NT2/D1 (cell line): ENCODE measurements around the gene AMY1A.
"Not testable (repeated sequence)": the region's sequence is repeated elsewhere in the genome, so short reads cannot be mapped to it uniquely, and the experiment has no call there.

Experiments used
- DNase-seq: peaks from one replicate; pipeline ENCODE4 v3.0.0-alpha.2; 2011; ENCODE audit warnings: low read depth, low spot score
- H3K27me3 ChIP-seq: 2 replicates; pipeline ENCODE4 v1.6.0; 2011; ENCODE audit warnings: mild to moderate bottlenecking; ENCODE audit not compliant: insufficient read length, insufficient read depth
- H3K36me3 ChIP-seq: 2 replicates; pipeline ENCODE4 v1.6.1; 2011; ENCODE audit warnings: mild to moderate bottlenecking, low read length, mixed read lengths; ENCODE audit not compliant: insufficient read depth, insufficient read length
- H3K4me1 ChIP-seq: 2 replicates; pipeline ENCODE4 v1.5.1; 2011; ENCODE audit not compliant: insufficient read depth, insufficient read length
- H3K4me3 ChIP-seq: 2 replicates; pipeline ENCODE4 v1.5.1; 2011; ENCODE audit warnings: low read depth; ENCODE audit not compliant: insufficient read length
- H3K9ac ChIP-seq: 2 replicates; pipeline ENCODE4 v1.6.0; 2011; ENCODE audit warnings: low read depth; ENCODE audit not compliant: insufficient read length
- H3K9me3 ChIP-seq: 2 replicates; pipeline ENCODE4 v1.5.1; 2011; ENCODE audit warnings: mild to moderate bottlenecking, low read length; ENCODE audit not compliant: insufficient read depth
- SUZ12 ChIP-seq: IDR thresholded peaks from 2 replicates; pipeline ENCODE4 v1.6.1; 2011; ENCODE audit not compliant: insufficient read length, insufficient read depth; ENCODE audit errors: extremely low read depth
- YY1 ChIP-seq: IDR thresholded peaks from 2 replicates; pipeline ENCODE4 v1.6.1; 2011; ENCODE audit not compliant: insufficient read length, insufficient read depth
- ZNF274 ChIP-seq: IDR thresholded peaks from 2 replicates; pipeline ENCODE4 v1.6.1; 2011; ENCODE audit warnings: mild to moderate bottlenecking, low read depth, low read length

Gene AMY1A

GRCh38 chr1:103655460-103655859, at the start of gene AMY1A:
Gene AMY1A, plus strand, starts transcription at chr1:103655760. Its CDS starts 571 bp downstream, at chr1:103656331.
- not testable (repeated sequence) for H3K4me1 ChIP-seq, DNase-seq, H3K9ac ChIP-seq, H3K27me3 ChIP-seq, H3K36me3 ChIP-seq, H3K9me3 ChIP-seq, H3K4me3 ChIP-seq

GRCh38 chr1:103616362-103616761, 39.2 kb upstream of the AMY1A start:
- Histone ChIP-seq H3K9ac (no peak overlapping the region), H3K4me1 (no peaks in the 10 kb centered on the region), H3K36me3 (no peaks in the 10 kb centered on the region), H3K9me3 (no peaks in the 10 kb centered on the region), H3K27me3 (no peaks in the 10 kb centered on the region), H3K4me3 (no peak overlapping the region)
- DNase-seq, result no peak
- TF ChIP-seq YY1 (no peak), ZNF274 (no peak), SUZ12 (no peak)

GRCh38 chr1:103616994-103617477, 38.5 kb upstream of the AMY1A start, which contains the start of gene AMY2A:
Gene AMY2A, plus strand, starts transcription at chr1:103617427. Its CDS starts 14 bp downstream, at chr1:103617441.
- H3K9ac ChIP-seq, H3K4me3 ChIP-seq, DNase-seq, H3K4me1 ChIP-seq, H3K36me3 ChIP-seq, H3K27me3 ChIP-seq, H3K9me3 ChIP-seq: not testable (repeated sequence)

- not testable (repeated sequence) for H3K9ac ChIP-seq, H3K9me3 ChIP-seq, H3K36me3 ChIP-seq, H3K4me3 ChIP-seq, DNase-seq, H3K4me1 ChIP-seq, H3K27me3 ChIP-seq
Observed at GRCh38 chr1:103627436-103627835, 28.1 kb upstream of the AMY1A start.

- H3K27me3 ChIP-seq, H3K9ac ChIP-seq, DNase-seq, H3K36me3 ChIP-seq, H3K4me3 ChIP-seq, H3K4me1 ChIP-seq, H3K9me3 ChIP-seq: not testable (repeated sequence)
Observed at GRCh38 chr1:103641194-103641593, 14.4 kb upstream of the AMY1A start.

- H3K9me3 ChIP-seq, DNase-seq, H3K4me1 ChIP-seq, H3K36me3 ChIP-seq, H3K4me3 ChIP-seq, H3K27me3 ChIP-seq, H3K9ac ChIP-seq: not testable (repeated sequence)
Observed at GRCh38 chr1:103643908-103644307, 11.7 kb upstream of the AMY1A start.

GRCh38 chr1:103650305-103650704, 5.3 kb upstream of the AMY1A start:
- not testable (repeated sequence) for H3K4me1 ChIP-seq, H3K9me3 ChIP-seq, H3K9ac ChIP-seq, H3K36me3 ChIP-seq, DNase-seq, H3K4me3 ChIP-seq, H3K27me3 ChIP-seq

GRCh38 chr1:103650889-103651288, 4.7 kb upstream of the AMY1A start:
- H3K9me3 ChIP-seq, result not testable (repeated sequence)

GRCh38 chr1:103654133-103654532, 1.4 kb upstream of the AMY1A start:
- not testable (repeated sequence) for H3K9me3 ChIP-seq, H3K4me1 ChIP-seq, H3K27me3 ChIP-seq, H3K9ac ChIP-seq, H3K4me3 ChIP-seq, DNase-seq, H3K36me3 ChIP-seq

More at GRCh38 chr1:103650889-103651288, 4.7 kb upstream of the AMY1A start:
- H3K27me3 ChIP-seq, DNase-seq, H3K36me3 ChIP-seq, H3K9ac ChIP-seq, H3K4me3 ChIP-seq, H3K4me1 ChIP-seq: not testable (repeated sequence)

- H3K4me3 ChIP-seq, H3K36me3 ChIP-seq, H3K27me3 ChIP-seq, H3K9me3 ChIP-seq, H3K4me1 ChIP-seq, H3K9ac ChIP-seq, DNase-seq: not testable (repeated sequence)
Observed at GRCh38 chr1:103676335-103676734, 20.8 kb downstream of the AMY1A start.

GRCh38 chr1:103696110-103696509, 40.5 kb downstream of the AMY1A start, which contains the start of gene AMY1B:
Gene AMY1B, minus strand, starts transcription at chr1:103696210. Its CDS starts 571 bp downstream, at chr1:103695639.
- H3K9me3 ChIP-seq, H3K4me3 ChIP-seq, H3K4me1 ChIP-seq, H3K9ac ChIP-seq, H3K27me3 ChIP-seq, DNase-seq, H3K36me3 ChIP-seq: not testable (repeated sequence)

- H3K27me3 ChIP-seq, H3K9ac ChIP-seq, H3K36me3 ChIP-seq: not testable (repeated sequence)
Observed at GRCh38 chr1:103697430-103697829, 41.9 kb downstream of the AMY1A start.

More at GRCh38 chr1:103697430-103697829, 41.9 kb downstream of the AMY1A start:
- not testable (repeated sequence) for H3K4me1 ChIP-seq, H3K4me3 ChIP-seq, DNase-seq, H3K9me3 ChIP-seq
